Activated T-cell treated with anti-CD3 and anti-CD28 coated beads, Interleukin-2, amount 50 U/mL, for 24 hours (primary cell): ENCODE results near the gene ENDOG.
A peak's percentile ranks its signal among the peaks of the same experiment; 100 is the strongest.
"Not testable (repeated sequence)": the region's sequence is repeated elsewhere in the genome, so short reads cannot be mapped to it uniquely, and the experiment has no call there.

Experiments
- DNase-seq: peaks from one replicate; pipeline ENCODE4 v3.0.0-alpha.2; 2020
- H3K27ac Mint-ChIP-seq: 2 replicates; pipeline ENCODE4 v1.8.0; 2020; ENCODE audit warnings: mild to moderate bottlenecking, mixed read lengths
- H3K27me3 Mint-ChIP-seq: 2 replicates; pipeline ENCODE4 v1.8.0; 2020; ENCODE audit warnings: mixed read lengths
- H3K36me3 Mint-ChIP-seq: 2 replicates; pipeline ENCODE4 v1.8.0; 2020; ENCODE audit warnings: low read depth, mixed read lengths
- H3K4me1 Mint-ChIP-seq: 2 replicates; pipeline ENCODE4 v1.8.0; 2020; ENCODE audit warnings: low read depth, mixed read lengths
- H3K4me3 Mint-ChIP-seq: 2 replicates; pipeline ENCODE4 v1.8.0; 2020; ENCODE audit warnings: mild to moderate bottlenecking, moderate library complexity, mixed read lengths
- H3K9me3 Mint-ChIP-seq: 2 replicates; pipeline ENCODE4 v1.8.0; 2020; ENCODE audit warnings: mixed read lengths

Gene ENDOG

DNA sequence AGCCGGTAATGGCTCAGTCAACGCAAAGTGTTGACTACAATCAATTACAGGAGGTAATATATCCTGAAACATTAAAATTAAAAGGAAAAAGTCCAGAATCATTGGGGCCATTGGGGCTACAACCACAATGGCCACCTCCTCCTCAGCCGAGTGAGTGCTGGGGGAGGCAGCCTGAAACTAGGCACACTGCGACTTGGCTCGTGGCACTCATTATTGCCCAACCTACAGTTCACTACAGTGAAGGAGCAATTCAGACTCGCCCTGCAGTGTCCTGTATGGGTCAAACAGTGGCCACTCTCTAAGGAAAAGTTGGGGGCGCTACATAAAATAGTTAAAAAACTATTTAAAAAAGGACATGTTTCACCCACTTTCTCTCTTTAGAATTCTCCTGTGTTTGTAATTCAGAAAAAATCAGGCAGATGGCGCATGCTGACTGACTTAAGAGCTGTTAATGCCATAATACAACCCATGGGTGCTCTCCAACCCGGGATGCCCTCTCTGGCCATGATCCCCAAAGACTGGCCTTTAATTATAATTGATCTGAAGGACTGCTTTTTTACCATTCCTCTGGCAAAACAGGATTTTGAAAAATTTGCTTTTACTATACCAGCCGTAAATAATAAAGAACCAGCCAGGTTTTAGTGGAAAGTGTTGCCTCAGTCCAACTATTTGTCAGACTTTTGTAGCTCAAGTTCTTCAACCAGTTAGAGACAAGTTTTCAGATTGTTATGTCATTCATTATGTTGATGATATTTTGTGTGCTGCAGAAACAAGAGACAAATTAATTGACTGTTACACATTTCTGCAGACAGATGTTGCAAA lies 33.7 kb downstream of the ENDOG start:
- H3K9me3 Mint-ChIP-seq: peaks cover 13% of the 10 kb centered on the region
- peaks cover 24% of the 10 kb centered on the region for H3K36me3 Mint-ChIP-seq

DNA sequence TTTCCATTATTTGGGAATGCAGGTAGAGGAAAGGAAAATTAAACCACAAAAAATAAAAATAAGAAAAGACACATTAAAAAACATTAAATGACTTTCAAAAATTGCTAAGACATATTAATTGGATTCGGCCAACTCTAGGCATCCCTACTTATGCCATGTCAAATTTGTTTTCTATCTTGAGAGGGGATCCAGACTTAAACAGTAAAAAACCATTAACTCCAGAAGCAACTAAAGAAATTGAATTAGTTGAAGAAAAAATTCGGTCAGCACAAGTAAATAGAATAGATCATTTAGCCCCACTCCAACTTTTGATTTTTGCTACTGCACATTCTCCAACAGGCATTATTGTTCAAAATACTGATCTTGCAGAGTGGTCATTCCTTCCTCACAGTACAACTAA lies 34.3 kb downstream of the ENDOG start:
- Mint-ChIP-seq H3K9me3 (peaks cover 13% of the 10 kb centered on the region), H3K36me3 (peaks cover 23% of the 10 kb centered on the region)
- H3K4me3 Mint-ChIP-seq, H3K4me1 Mint-ChIP-seq, H3K27me3 Mint-ChIP-seq, H3K27ac Mint-ChIP-seq, DNase-seq: not testable (repeated sequence)

More for the DNA sequence above, 33.7 kb downstream of the ENDOG start:
- not testable (repeated sequence) for H3K4me3 Mint-ChIP-seq, DNase-seq, H3K27me3 Mint-ChIP-seq, H3K4me1 Mint-ChIP-seq, H3K27ac Mint-ChIP-seq

DNA sequence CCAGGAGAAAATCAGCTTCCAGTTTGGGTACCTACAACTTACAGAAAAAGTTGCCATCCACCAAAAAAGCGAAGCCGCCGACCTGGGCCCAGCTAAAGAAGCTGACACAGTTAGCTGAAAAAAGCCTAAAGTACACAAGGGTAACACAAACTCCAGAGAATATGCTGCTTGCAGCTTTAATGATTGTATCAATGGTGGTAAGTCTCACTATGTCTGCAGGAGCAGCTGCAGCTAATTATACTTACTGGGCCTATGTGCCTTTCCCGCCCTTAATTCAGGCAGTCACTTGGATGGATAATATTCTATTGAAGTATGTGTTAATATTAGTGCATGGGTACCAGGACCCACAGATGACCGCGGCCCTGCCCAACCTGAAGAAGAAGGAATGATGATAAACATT lies 36.2 kb downstream of the ENDOG start:
- H3K36me3 Mint-ChIP-seq: peaks cover 21% of the 10 kb centered on the region
- H3K27me3 Mint-ChIP-seq: not testable (repeated sequence)

DNA sequence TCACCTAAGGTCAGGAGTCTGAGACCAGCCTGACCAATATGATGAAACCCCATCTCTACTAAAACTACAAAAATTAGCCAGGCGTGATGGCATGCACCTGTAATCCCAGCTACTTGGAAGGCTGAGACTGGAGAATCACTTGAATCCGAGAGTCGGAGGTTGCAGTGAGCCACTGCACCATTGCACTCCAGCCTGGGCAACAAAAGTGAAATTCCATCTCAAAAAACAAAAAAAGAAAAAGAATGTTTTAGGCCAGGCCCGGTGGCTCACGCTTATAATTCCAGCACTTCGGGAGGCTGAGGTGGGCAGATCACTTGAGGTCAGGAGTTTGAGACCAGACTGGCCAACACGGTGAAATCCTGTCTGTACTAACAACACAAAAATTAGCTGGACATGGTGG lies 40.2 kb downstream of the ENDOG start:
- H3K27ac Mint-ChIP-seq, H3K27me3 Mint-ChIP-seq, H3K9me3 Mint-ChIP-seq, H3K4me1 Mint-ChIP-seq, H3K36me3 Mint-ChIP-seq, H3K4me3 Mint-ChIP-seq, DNase-seq: not testable (repeated sequence)

More for the DNA sequence above, 36.2 kb downstream of the ENDOG start:
- H3K4me3 Mint-ChIP-seq, DNase-seq, H3K4me1 Mint-ChIP-seq, H3K27ac Mint-ChIP-seq: not testable (repeated sequence)
- H3K9me3 Mint-ChIP-seq: peaks cover 13% of the 10 kb centered on the region

DNA sequence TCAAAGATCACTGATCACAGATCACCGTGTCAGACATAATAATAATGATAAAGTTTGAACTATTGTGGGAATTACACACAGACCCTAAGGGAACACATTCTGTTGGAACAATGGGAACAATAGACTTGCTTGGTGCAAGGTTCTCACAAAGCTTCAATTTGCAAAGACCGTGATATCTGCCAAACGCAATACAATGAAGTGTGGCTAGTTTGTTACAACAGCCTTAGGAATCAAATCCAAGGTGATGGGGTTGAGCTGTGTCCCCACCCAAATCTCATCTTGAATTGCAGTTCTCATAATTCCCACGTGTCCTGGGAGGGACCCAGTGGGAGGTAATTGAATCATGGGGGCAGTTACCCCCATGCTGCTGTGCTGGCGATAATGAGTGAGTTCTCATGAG lies 42.6 kb downstream of the ENDOG start:
- Mint-ChIP-seq H3K36me3 (no peaks in the 10 kb centered on the region), H3K9me3 (no peaks in the 10 kb centered on the region), H3K4me3 (no peak overlapping the region), H3K4me1 (peaks cover 5% of the 10 kb centered on the region), H3K27me3 (no peaks in the 10 kb centered on the region), H3K27ac (no peak overlapping the region)
- no peak for DNase-seq

DNA sequence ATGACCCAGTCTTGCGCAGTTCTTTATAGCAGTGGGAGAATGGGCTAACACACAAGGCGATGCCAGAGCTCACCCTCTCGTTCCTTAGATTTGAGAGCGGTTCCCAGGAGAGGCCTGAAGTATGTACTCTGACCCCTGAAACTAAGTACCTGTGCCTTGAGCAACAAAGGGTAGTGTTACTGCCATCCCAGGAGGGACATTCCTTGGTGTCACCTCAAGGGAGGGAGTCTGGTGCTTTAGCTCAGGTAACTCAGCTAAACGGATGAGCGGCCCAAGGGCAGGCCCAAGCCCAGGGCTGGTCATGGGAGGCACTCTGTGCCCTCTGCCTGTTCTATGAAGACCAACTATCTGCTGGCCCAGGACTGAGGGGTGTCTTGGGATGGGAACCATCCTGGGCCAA lies 43.2 kb downstream of the ENDOG start:
- peaks cover 5% of the 10 kb centered on the region for H3K4me1 Mint-ChIP-seq
- no peaks in the 10 kb centered on the region for H3K9me3 Mint-ChIP-seq
- DNase-seq: no peak
- H3K36me3 Mint-ChIP-seq: no peaks in the 10 kb centered on the region
- H3K27me3 Mint-ChIP-seq: no peaks in the 10 kb centered on the region
- no peak overlapping the region for H3K4me3 Mint-ChIP-seq
- H3K27ac Mint-ChIP-seq: no peak overlapping the region

DNA sequence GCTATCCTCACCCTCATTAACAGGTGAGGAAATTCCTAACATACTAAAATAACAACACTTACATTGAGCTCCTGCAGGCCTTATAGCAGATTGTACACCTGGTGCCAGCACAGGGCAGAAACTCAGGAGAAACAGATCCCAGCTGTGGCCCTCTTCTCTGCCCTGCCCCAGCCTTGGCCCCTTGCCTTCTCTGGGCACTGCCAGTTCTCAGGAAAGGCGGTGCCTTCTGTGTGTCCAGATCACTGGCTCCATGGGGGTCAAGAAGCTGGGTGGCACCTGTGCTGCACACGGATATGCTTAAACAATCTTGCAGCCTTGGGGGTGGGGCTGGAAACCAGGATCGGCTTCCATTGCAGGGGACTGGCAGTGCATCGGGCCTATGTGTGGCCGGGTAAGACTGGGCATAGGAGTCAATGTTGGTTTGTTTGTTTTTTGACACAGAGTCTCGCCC lies 44.1 kb downstream of the ENDOG start:
- Mint-ChIP-seq H3K36me3 (no peaks in the 10 kb centered on the region), H3K27me3 (no peaks in the 10 kb centered on the region), H3K4me1 (peaks cover 5% of the 10 kb centered on the region), H3K4me3 (no peak overlapping the region), H3K27ac (no peak overlapping the region), H3K9me3 (no peaks in the 10 kb centered on the region)
- DNase-seq: no peak

DNA sequence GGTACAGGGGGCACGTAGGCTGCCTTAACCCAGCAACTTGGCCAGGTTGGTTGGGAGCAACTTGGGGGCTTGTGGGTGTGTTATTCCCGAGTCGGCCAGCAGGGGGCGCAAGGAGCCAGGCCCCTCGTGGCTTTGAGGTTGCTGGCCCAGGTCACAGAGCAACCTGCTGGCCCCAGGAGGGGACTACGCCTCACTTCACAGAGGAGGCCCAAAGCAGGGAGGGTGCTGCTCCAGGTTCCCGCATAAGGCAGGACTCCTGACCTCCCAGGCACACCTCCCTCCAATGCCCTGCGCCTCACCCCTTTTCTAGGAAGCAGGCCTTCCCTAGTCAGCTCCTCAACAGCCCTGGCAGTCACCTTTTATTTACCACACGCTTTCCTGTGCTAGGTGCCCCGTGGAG lies 45.3 kb downstream of the ENDOG start:
- Mint-ChIP-seq H3K36me3 (no peaks in the 10 kb centered on the region), H3K4me1 (peaks cover 5% of the 10 kb centered on the region), H3K9me3 (no peaks in the 10 kb centered on the region), H3K27me3 (no peaks in the 10 kb centered on the region), H3K4me3 (no peak overlapping the region), H3K27ac (no peak overlapping the region)
- DNase-seq: peak; percentile 91

DNA sequence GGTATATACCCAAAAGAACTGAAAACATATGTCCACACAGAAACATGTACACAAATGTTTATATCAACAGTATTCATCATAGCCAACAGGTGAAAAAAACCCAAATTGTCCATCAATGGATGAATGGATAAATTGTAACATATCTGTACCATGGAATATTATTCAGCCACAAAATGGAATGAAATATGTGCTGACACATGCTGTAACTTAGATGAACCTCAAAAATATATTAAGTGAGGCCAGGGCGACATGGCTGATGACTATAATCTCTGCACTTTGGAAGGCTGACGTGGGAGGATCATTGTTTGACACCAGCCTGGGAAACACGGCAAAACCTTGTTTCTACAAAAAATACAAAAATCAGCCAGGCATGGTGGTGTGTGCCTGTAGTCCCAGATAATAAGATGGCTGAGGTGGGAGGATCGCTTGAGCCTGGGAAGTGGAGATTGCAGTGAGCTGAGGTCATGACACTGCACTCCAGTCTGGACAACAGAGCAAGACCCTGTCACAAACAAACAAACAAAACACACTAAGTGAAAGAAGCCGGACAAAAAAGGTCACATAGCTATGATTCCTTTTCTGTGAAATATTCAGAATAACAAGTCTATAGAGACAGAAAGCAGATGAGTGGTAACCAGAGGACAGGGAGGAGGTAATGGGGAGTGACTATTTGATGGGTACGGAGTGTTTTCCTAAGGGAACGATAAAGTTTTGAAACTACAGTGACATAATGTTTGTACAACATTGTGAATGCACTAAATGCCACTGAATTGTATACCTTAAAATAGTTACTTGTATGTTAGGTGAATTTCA lies 52.0 kb downstream of the ENDOG start:
- no peak for DNase-seq
- Mint-ChIP-seq H3K27ac (no peak overlapping the region), H3K4me3 (no peak overlapping the region), H3K9me3 (no peaks in the 10 kb centered on the region), H3K36me3 (peaks cover 17% of the 10 kb centered on the region), H3K4me1 (peaks cover 7% of the 10 kb centered on the region), H3K27me3 (no peaks in the 10 kb centered on the region)

DNA sequence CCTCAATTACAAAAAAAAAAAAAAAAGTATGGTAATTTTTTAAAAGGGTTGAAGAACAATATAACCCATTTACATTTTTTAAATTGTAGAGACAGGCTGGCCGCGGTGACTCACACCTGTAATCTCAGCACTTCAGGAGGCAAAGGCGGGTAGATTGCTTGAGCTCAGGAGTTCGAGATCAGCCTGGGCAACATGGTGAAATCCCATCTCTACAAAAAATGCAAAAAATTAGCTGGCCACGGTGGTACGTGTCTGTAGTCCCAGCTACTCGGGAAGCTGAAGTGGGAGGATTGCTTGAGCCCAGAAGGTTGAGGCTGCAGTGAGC lies 52.6 kb downstream of the ENDOG start:
- not testable (repeated sequence) for H3K27me3 Mint-ChIP-seq, H3K4me3 Mint-ChIP-seq, H3K9me3 Mint-ChIP-seq, H3K4me1 Mint-ChIP-seq, H3K27ac Mint-ChIP-seq, DNase-seq
- H3K36me3 Mint-ChIP-seq: peaks cover 17% of the 10 kb centered on the region
